OCI-LY1 (cell line): Measurements from ENCODE around the gene STAT3.

Source experiments
- H2AFZ ChIP-seq: fragments of 200-600 bp; sonication (generic), shearing (Covaris generic); 2 replicates; pipeline ENCODE4 v1.6.0; 2014; ENCODE audit warnings: antibody characterized with exemption, mild to moderate bottlenecking, low read length
- H3F3A ChIP-seq: fragments of 200-600 bp; sonication (generic), shearing (Covaris generic); 2 replicates; pipeline ENCODE4 v1.6.0; 2014; ENCODE audit warnings: mild to moderate bottlenecking, antibody characterized with exemption, low read length, moderate library complexity; ENCODE audit not compliant: insufficient read depth
- H3K27ac ChIP-seq: fragments of 200-600 bp; sonication (generic); 2 replicates; pipeline ENCODE4 v1.5.1; 2014; ENCODE audit warnings: low read length, mixed run types, mild to moderate bottlenecking, low read depth; ENCODE audit not compliant: poor library complexity, severe bottlenecking
- H3K27me3 ChIP-seq: fragments of 200-600 bp; sonication (generic); 2 replicates; pipeline ENCODE4 v1.6.0; 2014; ENCODE audit warnings: antibody characterized with exemption, mild to moderate bottlenecking, low read length, moderate library complexity; ENCODE audit not compliant: insufficient read depth
- H3K36me3 ChIP-seq: fragments of 200-600 bp; sonication (generic); 2 replicates; pipeline ENCODE4 v1.6.1; 2014; ENCODE audit warnings: mild to moderate bottlenecking, antibody characterized with exemption, low read length, moderate library complexity, mixed read lengths; ENCODE audit not compliant: insufficient read depth
- H3K4me1 ChIP-seq: fragments of 200-600 bp; sonication (generic); 2 replicates; pipeline ENCODE4 v1.5.1; 2014; ENCODE audit warnings: mild to moderate bottlenecking, low read length, moderate library complexity; ENCODE audit not compliant: insufficient read depth, severe bottlenecking
- H3K4me2 ChIP-seq: fragments of 200-600 bp; sonication (generic), shearing (Covaris generic); 2 replicates; pipeline ENCODE4 v1.6.1; 2014; ENCODE audit warnings: low read length
- H3K4me3 ChIP-seq: fragments of 200-600 bp; sonication (generic); 2 replicates; pipeline ENCODE4 v1.5.1; 2014; ENCODE audit warnings: low read length, low read depth, mild to moderate bottlenecking, mixed read lengths; ENCODE audit not compliant: poor library complexity, severe bottlenecking
- H3K79me2 ChIP-seq: fragments of 200-600 bp; shearing (Covaris generic); 2 replicates; pipeline ENCODE4 v1.6.1; 2016; ENCODE audit warnings: mixed run types, low read length, mixed read lengths; ENCODE audit not compliant: insufficient read depth
- H3K9ac ChIP-seq: fragments of 200-600 bp; sonication (generic), shearing (Covaris generic); 2 replicates; pipeline ENCODE4 v1.6.1; 2014; ENCODE audit warnings: mild to moderate bottlenecking, low read length, mixed read lengths
- H3K9me2 ChIP-seq: fragments of 200-600 bp; sonication (generic), shearing (Covaris generic); 2 replicates; pipeline ENCODE4 v1.6.1; 2014; ENCODE audit warnings: low read depth, mild to moderate bottlenecking, low read length, mixed read lengths
- H3K9me3 ChIP-seq: fragments of 200-600 bp; shearing (Covaris generic); 2 replicates; pipeline ENCODE4 v1.6.1; 2014; ENCODE audit warnings: low read length, mixed read lengths
- H4K20me1 ChIP-seq: fragments of 200-600 bp; sonication (generic), shearing (Covaris generic); 2 replicates; pipeline ENCODE4 v1.6.0; 2016; ENCODE audit warnings: mild to moderate bottlenecking, low read length; ENCODE audit not compliant: insufficient read depth
- EZH2 ChIP-seq: fragments of 200-600 bp; sonication (generic), shearing (Covaris generic); IDR thresholded peaks from 2 replicates; pipeline ENCODE4 v1.8.0; 2017; ENCODE audit warnings: borderline replicate concordance, mixed run types, mild to moderate bottlenecking, antibody characterized with exemption, low read length, moderate library complexity, mixed read lengths
- TF ChIP-seq, protein P1 (sequence below): fragments of 200-600 bp; sonication (generic), shearing (Covaris generic); IDR thresholded peaks from 2 replicates; pipeline ENCODE4 v1.5.1; 2017; ENCODE audit warnings: mild to moderate bottlenecking, antibody characterized with exemption, low read length, moderate library complexity, mixed read lengths

Gene STAT3

DNA sequence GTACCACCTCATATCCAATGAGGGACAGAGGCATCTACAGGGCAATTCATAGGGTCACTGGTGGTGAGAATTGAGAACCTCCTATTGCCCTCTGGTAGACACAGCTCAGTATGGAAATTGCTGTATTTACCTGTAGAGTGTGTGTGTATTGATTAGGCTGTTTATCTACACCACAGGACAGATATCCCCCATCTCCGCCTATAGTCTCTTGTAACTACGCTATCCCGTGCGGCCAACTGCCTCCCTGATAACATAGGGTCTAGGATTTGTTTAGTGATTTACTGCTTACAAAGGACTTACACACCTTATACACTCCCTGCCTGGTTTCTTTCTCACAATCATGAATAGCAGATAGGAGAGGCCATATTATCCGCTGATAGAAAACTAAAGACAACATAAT is 1.7 kb upstream of the STAT3 start:
- Histone ChIP-seq H3K4me1 (peaks cover 17% of the 10 kb centered on the region), H2AFZ (no peak overlapping the region), H3F3A (no peaks in the 10 kb centered on the region), H3K4me2 (no peak overlapping the region), H3K9ac (no peak overlapping the region), H4K20me1 (no peaks in the 10 kb centered on the region), H3K4me3 (no peak overlapping the region), H3K9me2 (no peaks in the 10 kb centered on the region), H3K27me3 (no peaks in the 10 kb centered on the region; the same call in 1 of the 2 replicates), H3K27ac (no peak overlapping the region), H3K9me3 (no peaks in the 10 kb centered on the region), H3K79me2 (no peaks in the 10 kb centered on the region), H3K36me3 (no peaks in the 10 kb centered on the region)
- no peak for TF ChIP-seq EZH2
- TF ChIP-seq, protein P1, sequence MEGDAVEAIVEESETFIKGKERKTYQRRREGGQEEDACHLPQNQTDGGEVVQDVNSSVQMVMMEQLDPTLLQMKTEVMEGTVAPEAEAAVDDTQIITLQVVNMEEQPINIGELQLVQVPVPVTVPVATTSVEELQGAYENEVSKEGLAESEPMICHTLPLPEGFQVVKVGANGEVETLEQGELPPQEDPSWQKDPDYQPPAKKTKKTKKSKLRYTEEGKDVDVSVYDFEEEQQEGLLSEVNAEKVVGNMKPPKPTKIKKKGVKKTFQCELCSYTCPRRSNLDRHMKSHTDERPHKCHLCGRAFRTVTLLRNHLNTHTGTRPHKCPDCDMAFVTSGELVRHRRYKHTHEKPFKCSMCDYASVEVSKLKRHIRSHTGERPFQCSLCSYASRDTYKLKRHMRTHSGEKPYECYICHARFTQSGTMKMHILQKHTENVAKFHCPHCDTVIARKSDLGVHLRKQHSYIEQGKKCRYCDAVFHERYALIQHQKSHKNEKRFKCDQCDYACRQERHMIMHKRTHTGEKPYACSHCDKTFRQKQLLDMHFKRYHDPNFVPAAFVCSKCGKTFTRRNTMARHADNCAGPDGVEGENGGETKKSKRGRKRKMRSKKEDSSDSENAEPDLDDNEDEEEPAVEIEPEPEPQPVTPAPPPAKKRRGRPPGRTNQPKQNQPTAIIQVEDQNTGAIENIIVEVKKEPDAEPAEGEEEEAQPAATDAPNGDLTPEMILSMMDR = no peak

GRCh38 chr17:42389135-42389417 is 834 bp upstream of the STAT3 start:
- H3F3A ChIP-seq = no peaks in the 10 kb centered on the region
- peaks cover 17% of the 10 kb centered on the region for H3K4me1 ChIP-seq
- no peaks in the 10 kb centered on the region for H3K9me3 ChIP-seq
- TF ChIP-seq EZH2 = no peak
- TF ChIP-seq, protein P1 = no peak
- no peaks in the 10 kb centered on the region for H3K9me2 ChIP-seq
- peak overlapping the region; percentile 33; the same call in 1 of the 2 replicates for H3K9ac ChIP-seq
- peak overlapping the region; percentile 89 for H3K4me2 ChIP-seq
- H3K36me3 ChIP-seq = no peaks in the 10 kb centered on the region
- H2AFZ ChIP-seq = no peak overlapping the region; the same call in 1 of the 2 replicates
- H4K20me1 ChIP-seq = no peaks in the 10 kb centered on the region
- no peak overlapping the region for H3K27ac ChIP-seq
- peak overlapping the region; percentile 86 for H3K4me3 ChIP-seq
- H3K27me3 ChIP-seq = no peaks in the 10 kb centered on the region; the same call in 1 of the 2 replicates
- H3K79me2 ChIP-seq = no peaks in the 10 kb centered on the region

DNA sequence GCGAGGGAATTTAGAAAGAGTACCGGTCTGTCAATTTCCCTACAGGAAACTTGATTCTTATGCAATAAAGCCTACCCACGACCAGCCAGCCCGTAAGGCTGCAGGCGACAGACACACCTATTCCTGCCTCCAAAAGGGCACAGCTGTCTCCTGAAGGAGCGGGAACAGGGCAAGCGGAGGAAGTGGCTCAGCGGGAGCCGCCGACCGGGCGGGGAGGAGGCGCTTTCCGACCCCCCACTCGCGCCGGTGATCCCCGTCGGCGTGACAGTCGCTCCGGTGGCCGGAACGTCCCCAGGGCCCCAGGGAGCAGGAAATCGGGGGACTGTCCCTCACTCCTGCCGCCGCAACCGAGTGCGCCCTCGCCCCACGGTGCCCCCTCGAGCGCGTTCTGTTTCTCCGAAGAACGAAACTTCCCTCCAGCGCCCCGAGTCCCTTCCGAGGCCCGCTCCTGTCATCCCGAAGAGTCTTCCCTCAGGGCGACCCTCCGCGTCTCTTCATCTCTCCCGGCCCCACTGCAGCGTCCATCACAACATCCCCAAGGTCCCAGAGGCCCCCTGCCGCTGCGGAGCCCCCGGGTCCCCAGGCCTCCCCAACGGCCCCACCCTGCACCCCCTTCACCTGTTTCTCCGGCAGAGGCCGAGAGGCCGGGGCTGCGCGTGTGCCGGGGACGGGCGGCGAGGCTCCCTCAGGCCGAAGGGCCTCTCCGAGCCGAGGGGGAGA is 421 bp downstream of the STAT3 start:
- 0 out of 2 replicates have a peak overlapping the region, but pooled peaks have one; percentile 59 for H2AFZ ChIP-seq

More for the DNA sequence above, 421 bp downstream of the STAT3 start:
- Histone ChIP-seq H3K27me3 (no peaks in the 10 kb centered on the region), H3F3A (no peaks in the 10 kb centered on the region), H4K20me1 (no peaks in the 10 kb centered on the region), H3K27ac (no peak overlapping the region), H3K9ac (peak overlapping the region; percentile 82), H3K4me3 (peak overlapping the region; percentile 86), H3K9me3 (no peaks in the 10 kb centered on the region), H3K9me2 (no peaks in the 10 kb centered on the region), H3K4me2 (peak overlapping the region; percentile 85), H3K4me1 (peaks cover 17% of the 10 kb centered on the region), H3K36me3 (no peaks in the 10 kb centered on the region), H3K79me2 (no peaks in the 10 kb centered on the region)
- no peak for TF ChIP-seq EZH2
- TF ChIP-seq, protein P1 = no peak
